HK-2 (cell line): ENCODE results near the gene ELN.
A peak's percentile ranks its signal among the peaks of the same experiment; 100 is the strongest.

Experiments used
- DNase-seq: peaks from one replicate; pipeline ENCODE4 v3.0.0-alpha.2; 2018; ENCODE audit not compliant: unreplicated experiment

The ELN gene

DNA sequence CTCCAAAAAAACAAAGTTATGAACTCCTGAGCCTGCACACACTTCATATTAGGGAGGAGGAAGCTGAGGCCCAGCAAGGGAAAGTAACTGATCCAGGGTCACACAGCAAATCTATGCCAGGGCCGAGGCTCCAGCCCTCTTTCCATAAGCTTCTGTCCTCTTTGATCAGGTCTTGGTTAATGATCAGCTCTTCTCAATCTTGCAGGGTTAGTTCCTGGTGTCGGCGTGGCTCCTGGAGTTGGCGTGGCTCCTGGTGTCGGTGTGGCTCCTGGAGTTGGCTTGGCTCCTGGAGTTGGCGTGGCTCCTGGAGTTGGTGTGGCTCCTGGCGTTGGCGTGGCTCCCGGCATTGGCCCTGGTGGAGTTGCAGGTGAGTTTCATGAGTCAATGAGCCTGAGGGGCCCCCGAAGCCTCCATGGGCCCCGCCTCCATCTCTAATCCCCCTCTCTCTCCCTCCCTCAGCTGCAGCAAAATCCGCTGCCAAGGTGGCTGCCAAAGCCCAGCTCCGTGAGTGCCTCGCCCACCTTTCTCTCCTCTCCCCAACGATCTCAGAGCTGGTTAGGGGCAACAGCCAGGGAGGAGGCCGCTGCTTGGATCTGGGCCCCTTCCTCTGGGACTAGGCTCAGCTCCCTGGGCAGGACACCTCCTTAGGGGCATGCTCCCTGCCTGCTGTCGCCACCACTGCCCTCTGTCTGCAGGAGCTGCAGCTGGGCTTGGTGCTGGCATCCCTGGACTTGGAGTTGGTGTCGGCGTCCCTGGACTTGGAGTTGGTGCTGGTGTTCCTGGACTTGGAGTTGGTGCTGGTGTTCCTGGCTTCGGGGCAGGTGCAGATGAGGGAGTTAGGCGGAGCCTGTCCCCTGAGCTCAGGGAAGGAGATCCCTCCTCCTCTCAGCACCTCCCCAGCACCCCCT, 32.0 kb downstream of the ELN start:
- peak; percentile 41 for DNase-seq

DNA sequence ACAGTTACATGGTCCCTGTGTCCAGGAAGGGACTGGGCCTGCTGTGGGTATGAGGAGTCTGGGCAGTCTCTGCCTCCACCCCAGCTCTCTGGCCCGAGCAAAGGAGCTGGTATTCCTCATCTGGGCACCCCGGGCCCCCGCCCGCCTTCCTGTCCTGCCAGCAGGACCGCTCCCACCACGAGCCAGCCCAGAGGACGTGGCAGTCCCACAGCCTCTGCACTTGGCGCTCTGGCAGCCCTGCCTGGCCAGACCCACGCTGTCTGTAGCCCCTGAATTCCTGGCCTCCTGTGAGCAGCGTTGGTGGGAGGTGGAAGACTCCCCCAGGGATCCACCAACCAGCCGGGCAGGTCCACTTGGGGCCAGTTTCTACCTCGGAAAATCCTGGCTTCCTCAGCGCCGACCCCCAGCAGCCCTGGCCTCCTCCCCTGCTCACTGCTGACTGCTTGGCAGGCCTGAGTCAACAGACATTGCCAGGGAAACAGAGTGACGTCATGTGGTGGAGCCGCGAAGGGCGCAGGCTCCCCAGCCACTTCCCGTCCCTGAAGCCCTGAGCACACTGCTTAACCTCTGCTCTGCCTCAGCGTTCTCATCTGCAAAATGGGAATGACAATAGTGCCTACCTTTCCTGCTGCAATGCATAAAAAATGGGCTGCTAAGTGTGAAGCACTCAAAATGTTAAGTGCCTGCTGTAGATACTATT, 34.0 kb downstream of the ELN start:
- DNase-seq, result peak; percentile 89

DNA sequence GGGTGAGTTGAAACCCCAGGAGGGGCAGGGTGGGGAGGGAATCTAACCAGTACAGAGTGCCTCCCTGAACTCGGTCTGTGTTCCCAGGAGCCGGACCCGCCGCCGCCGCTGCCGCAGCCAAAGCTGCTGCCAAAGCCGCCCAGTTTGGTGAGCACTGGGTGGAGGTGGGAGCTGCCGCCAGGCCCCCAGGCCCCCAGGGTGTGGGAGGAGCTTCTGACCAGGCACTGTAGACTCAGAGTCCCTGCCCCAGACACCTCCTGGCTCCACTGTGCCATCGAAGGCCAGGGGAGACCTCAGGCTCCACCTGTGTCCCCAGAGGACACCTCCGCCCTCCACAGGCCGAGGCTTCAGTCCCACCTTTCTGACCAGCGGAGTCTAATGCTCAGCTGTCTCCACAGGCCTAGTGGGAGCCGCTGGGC, 35.3 kb downstream of the ELN start:
- no peak for DNase-seq

DNA sequence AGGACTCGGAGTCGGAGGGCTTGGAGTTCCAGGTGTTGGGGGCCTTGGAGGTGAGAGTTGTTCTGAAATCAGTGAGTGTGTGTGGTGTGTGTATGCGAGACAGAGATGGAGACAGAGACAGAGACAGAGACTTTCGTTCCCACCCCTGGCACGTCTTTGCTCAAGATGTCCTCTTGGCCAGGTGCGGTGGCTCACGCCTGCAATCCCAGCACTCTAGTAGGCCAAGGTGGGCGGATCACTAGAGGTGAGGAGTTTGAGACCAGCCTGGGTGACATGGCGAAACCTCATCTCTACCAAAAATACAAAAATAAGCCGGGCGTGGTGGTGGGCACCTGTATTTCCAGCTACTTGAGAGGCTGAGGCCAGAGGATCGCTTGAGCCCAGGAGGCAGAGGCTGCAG, 35.7 kb downstream of the ELN start:
- no peak for DNase-seq

DNA sequence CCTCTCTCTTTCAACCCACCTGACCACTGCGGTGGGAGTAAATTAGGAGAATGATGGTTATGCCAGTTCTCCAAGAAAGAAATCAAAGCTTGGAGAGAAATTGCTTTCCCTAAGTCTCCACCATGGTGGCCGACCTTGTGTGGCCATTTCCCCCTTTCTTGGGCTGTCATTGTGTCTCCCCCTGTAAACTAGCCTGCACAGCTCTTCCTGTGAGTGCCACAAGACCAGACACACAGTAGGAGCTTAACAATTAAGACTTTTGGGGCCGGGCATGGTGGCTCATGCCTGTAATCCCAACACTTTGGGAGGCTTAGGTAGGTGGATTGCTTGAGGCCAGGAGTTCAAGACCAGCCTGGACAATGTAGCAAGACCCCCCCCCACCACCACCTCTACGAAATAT, 36.7 kb downstream of the ELN start:
- no peak for DNase-seq

DNA sequence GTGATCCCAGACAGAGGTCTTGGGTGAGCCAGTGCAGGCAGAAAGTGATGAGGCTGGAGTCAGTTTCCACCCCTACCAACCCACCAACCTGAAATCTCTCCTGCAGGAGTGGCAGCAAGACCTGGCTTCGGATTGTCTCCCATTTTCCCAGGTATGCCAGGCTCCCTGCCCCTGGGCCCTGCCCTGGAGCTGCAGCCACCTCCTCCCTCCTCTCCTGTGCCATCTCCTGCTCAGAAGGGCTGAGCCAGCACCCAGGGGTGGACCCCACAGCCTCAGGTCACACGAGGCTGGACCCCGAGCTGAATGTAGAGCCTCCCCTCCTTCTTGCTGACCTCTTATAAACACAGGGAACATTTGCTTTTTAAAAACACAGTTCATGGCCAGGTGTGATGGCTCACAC, 38.7 kb downstream of the ELN start:
- no peak for DNase-seq

DNA sequence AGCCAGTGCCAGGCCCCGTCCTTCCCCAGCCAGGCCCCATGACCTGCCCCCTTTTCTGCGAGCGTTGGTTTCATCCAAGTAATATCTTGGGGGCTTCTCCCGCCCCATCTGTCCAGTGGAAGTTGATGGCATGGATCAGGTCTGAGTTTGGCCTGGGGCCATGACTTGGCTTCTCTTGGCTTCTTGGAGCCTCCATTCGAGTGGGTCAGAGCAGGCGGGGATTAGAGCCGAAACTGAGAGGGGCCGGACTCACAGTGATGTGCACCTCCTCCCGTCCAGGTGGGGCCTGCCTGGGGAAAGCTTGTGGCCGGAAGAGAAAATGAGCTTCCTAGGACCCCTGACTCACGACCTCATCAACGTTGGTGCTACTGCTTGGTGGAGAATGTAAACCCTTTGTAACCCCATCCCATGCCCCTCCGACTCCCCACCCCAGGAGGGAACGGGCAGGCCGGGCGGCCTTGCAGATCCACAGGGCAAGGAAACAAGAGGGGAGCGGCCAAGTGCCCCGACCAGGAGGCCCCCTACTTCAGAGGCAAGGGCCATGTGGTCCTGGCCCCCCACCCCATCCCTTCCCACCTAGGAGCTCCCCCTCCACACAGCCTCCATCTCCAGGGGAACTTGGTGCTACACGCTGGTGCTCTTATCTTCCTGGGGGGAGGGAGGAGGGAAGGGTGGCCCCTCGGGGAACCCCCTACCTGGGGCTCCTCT, 40.6 kb downstream of the ELN start:
- no peak for DNase-seq

DNA sequence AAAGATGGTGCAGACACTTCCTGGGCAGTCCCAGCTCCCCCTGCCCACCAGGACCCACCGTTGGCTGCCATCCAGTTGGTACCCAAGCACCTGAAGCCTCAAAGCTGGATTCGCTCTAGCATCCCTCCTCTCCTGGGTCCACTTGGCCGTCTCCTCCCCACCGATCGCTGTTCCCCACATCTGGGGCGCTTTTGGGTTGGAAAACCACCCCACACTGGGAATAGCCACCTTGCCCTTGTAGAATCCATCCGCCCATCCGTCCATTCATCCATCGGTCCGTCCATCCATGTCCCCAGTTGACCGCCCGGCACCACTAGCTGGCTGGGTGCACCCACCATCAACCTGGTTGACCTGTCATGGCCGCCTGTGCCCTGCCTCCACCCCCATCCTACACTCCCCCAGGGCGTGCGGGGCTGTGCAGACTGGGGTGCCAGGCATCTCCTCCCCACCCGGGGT, 41.1 kb downstream of the ELN start:
- no peak for DNase-seq

DNA sequence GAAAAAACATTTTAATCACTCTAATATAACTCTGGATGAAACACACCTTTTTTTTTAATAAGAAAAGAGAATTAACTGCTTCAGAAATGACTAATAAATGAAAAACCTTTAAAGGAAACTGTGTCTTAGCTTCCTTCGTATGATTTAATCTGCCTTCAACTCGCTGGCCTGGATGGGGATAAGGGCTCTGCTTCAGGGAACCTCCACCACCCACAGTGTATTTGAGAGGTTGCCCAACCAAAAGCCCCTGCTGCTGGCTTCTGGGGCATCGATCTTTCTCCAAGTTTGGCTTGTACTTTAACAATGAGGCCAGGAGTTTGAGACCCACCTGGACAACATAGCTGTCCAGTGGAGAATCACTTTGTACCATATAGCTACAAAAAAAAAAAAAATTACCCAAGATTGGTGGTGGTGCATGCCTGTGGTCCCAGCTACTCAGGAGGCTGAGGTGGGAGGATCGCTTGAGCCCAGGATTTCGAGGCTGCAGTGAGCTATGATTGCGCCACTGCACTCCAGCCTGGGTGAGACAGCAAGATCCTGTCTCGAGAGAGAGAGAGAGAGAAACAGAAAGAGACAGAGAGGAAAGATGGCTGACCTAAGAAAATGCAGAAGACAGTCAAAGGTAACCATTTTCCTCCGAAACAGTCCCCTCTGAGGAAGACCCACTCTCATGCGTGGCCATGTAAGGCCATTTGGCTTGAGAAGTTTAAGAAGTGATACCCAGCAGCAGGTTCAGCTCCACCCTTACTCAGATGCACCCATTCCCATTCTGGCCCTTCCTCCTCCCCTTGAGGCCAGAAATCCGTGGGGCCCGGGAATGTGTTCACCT, 42.0 kb downstream of the ELN start:
- no peak for DNase-seq

DNA sequence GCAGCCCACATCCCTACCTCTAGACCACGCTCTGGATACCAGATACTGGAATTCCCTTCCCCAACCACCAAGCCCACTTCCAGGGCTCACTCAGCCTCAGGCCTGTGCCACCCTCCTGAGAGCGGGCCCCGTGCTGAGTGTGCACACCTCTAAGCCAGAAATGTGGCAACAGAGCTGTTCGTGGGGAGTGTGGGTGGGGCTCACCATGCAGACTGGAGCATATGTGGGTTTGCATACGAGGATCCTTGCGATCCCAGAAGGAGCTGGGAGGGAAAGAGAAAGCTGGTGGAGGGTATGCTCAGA, 42.6 kb downstream of the ELN start:
- no peak for DNase-seq

DNA sequence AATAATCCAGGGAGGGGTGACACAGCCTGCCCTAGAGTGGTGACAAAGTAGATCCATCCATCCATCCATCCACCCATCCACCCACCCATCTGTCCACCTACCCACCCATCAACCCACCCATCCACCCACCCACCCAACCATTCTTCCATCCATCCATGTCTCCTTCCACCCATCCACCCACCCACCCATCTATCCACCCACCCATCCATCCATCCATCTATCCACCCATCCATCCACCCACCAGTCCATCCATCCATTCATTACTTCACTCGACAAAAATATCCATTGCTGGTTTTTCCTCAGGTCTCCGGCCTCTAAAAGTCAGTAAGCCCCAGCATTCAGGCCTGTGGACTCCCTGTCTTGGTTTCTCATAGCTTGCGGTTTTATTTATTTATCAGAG, 43.1 kb downstream of the ELN start:
- no peak for DNase-seq

DNA sequence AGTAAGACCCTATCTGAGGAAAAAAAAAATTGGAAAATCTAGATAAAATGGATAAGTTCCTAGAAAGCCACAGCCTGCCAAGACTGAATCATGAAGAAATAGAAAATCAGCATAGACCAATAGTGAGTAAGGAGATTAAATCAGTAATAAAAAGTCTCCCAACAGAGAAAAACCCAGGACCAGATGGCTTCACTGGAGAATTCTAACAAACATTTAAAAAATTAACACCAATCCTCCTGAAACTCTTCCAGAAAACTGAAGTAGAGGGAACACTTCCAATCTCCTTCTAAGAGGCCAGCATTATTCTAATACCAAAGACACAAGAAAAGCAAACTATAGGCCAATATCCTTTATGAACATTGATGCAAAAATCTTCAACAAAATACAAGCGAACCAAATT, 46.8 kb downstream of the ELN start:
- no peak for DNase-seq

DNA sequence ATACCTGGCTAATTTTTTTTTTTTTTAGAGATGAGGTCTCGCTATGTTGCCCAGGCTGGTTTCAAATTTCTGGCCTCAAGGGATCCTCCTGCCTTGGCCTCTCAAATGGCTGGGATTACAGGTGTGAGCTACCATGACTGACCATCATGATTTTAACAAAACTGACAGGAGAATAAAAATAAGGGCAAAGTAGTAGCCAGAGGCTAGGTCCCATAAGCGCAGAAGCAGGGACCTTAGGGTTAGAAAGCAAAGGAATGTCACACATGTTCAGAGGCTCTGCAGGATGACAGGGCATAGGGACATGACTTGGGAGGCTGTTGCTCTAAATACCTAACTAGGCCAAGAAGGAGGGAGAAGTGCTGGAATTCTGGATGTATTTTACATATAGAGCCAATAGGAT, 50.5 kb downstream of the ELN start:
- no peak for DNase-seq

DNA sequence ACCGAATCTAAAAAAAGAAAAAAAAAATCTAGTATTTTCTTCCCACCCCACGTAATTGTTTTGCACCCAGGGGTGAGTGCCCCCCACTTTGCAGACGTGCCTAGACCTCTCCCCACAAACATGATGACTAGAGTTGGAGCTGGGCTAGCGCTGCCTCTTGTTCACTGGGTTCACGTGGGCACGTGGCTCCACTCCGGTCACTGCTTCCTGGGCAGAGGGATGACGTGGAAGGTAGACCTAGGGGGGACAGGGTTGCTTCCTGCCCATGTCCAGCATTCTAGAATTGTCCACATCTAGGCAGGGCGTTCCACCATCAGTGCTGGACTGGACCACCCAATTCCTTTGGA, 54.8 kb downstream of the ELN start:
- DNase-seq, result no peak

DNA sequence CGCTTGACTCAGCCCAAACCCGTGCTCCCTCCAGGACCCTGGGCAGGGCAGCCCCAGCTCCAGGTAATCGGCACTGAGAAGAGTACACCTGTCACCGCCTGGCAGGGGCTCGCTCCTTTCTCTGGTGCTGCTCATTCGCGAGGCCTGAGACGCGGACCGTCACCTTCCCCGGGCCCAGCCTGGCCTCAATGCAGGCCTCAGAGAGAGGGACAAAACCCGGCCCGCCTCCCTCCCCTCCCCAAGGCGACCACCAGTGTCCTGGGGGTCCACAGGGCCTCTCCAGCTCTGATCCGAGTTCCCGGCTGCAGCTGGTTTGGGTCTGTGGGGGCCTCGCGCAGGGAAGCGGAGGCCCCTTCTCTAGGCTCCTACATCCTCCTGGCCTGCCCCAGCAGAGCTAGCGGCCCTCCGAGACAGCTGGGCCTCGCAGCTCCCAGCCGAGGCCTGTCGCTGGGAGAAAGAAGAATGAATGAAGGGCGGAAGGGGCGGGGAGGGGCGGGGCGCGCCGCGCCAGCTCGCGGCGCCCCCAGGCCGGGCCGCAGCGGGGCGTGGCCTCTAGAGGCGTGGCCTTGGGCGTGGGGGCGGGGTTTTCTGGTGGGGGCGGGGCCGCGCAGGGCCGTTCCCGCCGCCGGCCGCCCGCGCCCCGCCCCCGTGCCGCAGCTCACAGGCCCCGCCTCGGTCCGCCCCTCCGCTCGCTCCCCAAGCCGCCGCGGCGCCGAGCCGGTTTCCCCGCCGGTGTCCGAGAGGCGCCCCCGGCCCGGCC, 55.3 kb downstream of the ELN start, which contains the start of gene LIMK1:
TSS of gene LIMK1 (plus strand) at position 688 of the 760 bp plus-strand sequence. CDS start 187 bp downstream, outside the sequence.
- DNase-seq, result peak; percentile 87

DNA sequence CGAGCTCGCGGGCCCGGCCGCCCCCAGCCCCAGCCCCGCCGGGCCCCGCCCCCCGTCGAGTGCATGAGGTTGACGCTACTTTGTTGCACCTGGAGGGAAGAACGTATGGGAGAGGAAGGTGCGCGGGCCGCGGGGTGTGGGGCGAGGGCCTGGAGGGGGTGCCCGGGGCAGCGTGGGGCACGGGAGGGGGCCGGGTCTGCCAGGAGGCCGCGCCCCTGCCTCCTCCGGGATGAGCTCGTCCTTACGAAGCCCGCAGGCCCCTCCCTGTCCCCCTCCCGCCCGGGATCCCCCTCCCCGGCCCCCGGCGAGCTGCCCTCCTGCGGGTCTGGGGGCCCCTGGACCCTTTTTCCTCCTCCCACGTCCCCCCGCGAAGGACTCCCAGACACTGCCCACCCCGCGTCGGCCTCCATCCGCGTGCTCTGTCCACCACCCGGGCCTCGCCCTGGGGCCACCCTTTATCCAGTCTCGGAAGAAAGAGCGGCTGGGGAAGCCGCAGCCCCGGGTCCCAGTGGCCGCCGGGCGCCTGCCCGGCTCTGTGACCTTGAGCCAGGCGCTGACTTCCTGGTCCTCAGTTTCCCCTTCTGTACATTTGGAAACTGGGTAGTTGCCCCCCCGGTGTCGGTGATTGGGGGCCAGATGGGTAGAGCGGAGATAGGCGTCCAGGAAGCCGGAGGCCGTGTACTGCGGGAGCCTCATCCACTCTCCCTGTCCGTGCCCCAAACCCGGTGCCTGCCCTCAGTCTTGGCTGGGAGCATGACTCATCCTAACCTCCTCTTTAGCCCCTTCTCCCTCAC, 56.2 kb downstream of the ELN start:
- peak; percentile 69 for DNase-seq

DNA sequence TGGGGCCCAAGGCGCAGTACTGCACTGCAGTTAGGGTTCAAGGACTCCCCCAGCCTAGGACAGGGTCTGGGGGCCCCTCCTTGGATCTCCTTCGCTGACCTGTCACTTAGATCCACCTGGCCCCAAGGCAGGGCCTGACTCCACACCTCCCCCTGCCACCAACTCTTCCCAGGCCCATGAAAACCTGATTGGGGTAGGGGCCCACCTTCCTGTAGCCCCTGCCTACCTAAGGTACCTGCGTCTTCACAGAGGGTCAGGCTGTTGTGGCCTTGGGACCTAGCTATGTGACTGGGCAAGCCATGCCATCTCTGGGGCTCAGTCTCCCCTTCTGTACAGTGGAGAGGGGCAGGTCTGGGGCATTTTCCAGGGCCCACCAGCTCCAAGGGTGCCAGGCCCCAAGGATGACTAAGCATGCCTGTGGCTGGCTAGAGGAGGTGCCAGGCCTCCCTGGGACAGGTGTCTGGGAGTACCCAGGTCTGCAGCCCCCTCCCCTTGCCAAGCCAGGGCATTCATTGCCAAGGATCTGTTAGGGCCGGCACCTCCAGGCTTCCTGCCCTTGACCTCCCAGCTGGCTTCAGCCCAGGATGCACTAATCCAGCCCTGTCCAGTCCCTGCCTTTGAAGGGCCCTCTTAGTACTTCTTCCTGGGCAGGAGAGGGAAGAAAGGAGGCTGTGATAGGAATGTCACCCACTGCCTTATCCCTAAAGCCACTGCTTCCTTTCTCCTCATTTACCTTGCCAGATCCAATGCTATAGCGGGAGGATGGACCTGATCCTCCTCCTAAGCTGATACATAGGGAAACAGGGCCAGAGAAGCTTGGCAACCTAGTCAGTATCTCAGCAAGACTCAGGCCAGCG, 57.0 kb downstream of the ELN start:
- peak; percentile 28 for DNase-seq

DNA sequence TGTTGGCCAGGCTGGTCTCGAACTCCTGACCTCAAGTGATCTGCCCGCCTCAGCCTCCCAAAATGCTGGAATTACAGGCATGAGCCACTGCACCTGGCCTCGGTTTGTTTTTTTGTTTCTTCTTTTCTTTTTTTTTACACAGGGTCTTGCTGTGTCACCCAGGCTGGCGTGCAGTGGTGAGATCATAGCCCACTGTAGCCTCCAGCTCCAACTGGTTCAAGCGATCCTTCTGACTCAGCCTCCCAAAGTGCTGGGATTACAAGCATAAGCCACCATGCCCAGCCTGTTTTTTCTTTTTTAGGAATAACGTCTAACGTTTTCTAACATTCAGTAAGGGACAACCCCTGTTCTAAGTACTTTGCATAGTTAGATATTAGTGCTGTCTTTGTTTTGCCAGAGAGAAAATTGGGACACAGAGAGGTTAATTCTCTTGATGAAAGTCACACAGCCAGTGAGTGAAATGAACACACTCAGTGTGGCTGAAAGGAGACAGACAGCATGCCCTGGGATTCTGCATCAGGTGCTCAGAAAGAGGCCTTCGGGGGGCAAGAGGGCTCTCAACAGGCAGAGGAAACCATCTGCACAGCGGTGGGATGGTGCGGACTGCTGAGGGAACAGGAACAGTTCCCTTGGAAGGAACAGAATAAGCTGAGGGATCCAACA, 59.9 kb downstream of the ELN start:
- DNase-seq, result no peak
